Gastrocnemius medialis (tissue), 4 donors: ENCODE measurements around the gene ZBTB1. TPM values are rescaled to one million over a fixed set of nuclear protein-coding genes. Genes with fewer than 3 reads are reported as not detected.

Source experiments
- ATAC-seq, 2 donors: fragments of 150-250 bp; one replicate each; pipeline ENCODE4 v1.9.1; 2016
- DNase-seq, 2 donors: peaks; one replicate each; pipeline ENCODE4 v3.0.0-alpha.2; 2019
- H3K27ac ChIP-seq, 4 donors: fragments of 200-600 bp; sonication (generic); 1 replicate in 1 of 4; 2 replicates in 3 of 4; pipeline ENCODE4 v1.5.1; 2016 to 2018; ENCODE audit warnings: mild to moderate bottlenecking in 2 of 4, moderate library complexity in 1 of 4
- H3K27me3 ChIP-seq, 3 donors: fragments of 200-600 bp; sonication (generic) in 2 of 3; 1 replicate in 1 of 3; 2 replicates in 2 of 3; pipeline versions ENCODE4 v1.5.1 to v1.6.0; 2016 to 2019; ENCODE audit warnings: mild to moderate bottlenecking in 1 of 3, moderate library complexity in 1 of 3
- H3K36me3 ChIP-seq, 2 donors: fragments of 200-600 bp; sonication (generic) in 1 of 2; one replicate each; pipeline ENCODE4 v1.5.1; 2017 to 2018
- H3K4me1 ChIP-seq, 2 donors: fragments of 200-600 bp; sonication (generic) in 1 of 2; one replicate each; pipeline ENCODE4 v1.5.1; 2016 to 2017; ENCODE audit warnings: mild to moderate bottlenecking in 2 of 2
- H3K4me3 ChIP-seq, 4 donors: fragments of 200-600 bp; sonication (generic) in 3 of 4; 1 replicate in 1 of 4; 2 replicates in 3 of 4; pipeline ENCODE4 v1.5.1; 2016 to 2019; ENCODE audit warnings: mild to moderate bottlenecking in 2 of 4
- H3K9me3 ChIP-seq, 3 donors: fragments of 200-600 bp; sonication (generic) in 2 of 3; 1 replicate in 1 of 3; 2 replicates in 2 of 3; pipeline ENCODE4 v1.5.1; 2016 to 2019
- CTCF ChIP-seq, 5 experiments: fragments of 450-650 bp in 3 of 5; fragments of 200-600 bp in 2 of 5; sonication (generic) in 2 of 5; IDR thresholded peaks in 4 of 5; conservative IDR thresholded peaks in 1 of 5; 1 replicate in 4 of 5; 2 replicates in 1 of 5; pipeline ENCODE4 v1.5.1; 2016 to 2019; ENCODE audit warnings: antibody characterized with exemption in 5 of 5, mild to moderate bottlenecking in 3 of 5, moderate library complexity in 3 of 5
- POLR2A ChIP-seq, 2 donors: fragments of 450-650 bp; IDR thresholded peaks; one replicate each; pipeline ENCODE4 v1.6.1; 2017; ENCODE audit warnings: antibody characterized with exemption in 2 of 2, mild to moderate bottlenecking in 2 of 2, moderate library complexity in 2 of 2
- in situ Hi-C, 4 donors: fragments of 200-750 bp; cut with MboI; loops; one replicate each; pipeline versions ENCODE4 v1.15.0 to v1.8.0; 2017; ENCODE audit warnings: low sequenced_read_pairs in 4 of 4
- intact Hi-C: fragments of 100-400 bp; cut with DNase I; formaldehyde crosslinking; loops from one replicate; pipeline ENCODE4 v1.15.1; 2023; ENCODE audit warnings: low total_unique reads
- total RNA-seq, 4 donors: library from RNA; depleted of rRNA; stranded (reverse); fragments of >200 nt; gene quantifications; one replicate each; pipeline versions ENCODE4 v1.1.0 to v1.2.3, GENCODE V29; 2016

Gene ZBTB1
- total RNA-seq, 4 donors from 2014 or later = 36.9 to 49.2 (median 38.0) TPM

DNA sequence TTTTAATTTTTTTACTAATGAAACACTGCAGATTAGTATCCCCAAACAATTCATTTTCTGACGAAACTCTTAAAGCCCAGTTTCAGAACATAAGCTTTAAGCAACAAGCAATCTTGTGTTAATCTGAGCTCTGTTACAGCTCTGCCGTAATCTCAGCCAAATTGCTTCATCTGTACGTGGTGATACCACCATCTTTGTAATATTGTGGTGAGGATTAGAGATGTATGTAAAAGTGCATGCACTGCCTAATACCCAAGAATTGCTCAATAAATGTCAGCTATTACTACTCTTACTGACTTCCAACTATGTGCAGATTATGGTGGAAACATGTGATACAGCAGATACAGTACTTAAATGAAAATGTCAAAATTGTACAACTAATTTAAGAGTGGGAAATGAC is 37.5 kb upstream of the ZBTB1 start:
- Histone ChIP-seq H3K27ac (no peak overlapping the region), H3K9me3 (no peaks in the 10 kb centered on the region), H3K4me1 (peaks cover 6 to 13% of the 10 kb centered on the region in 2 donors), H3K36me3 (no peaks in the 10 kb centered on the region), H3K27me3 (no peaks in the 10 kb centered on the region), H3K4me3 (no peak overlapping the region)
- in situ Hi-C loops (no loop called here), intact Hi-C loops (no loop called here)
- TF ChIP-seq POLR2A (IDR thresholded peaks at IDR 0.05) (no peak), CTCF (IDR thresholded peaks at IDR 0.05 in 4 of 5, conservative IDR thresholded peaks at IDR 0.05 in 1 of 5) (no peak)
- DNase-seq (no peak), ATAC-seq (no peak)

GRCh38 chr14:64467566-64467965 is 37.0 kb upstream of the ZBTB1 start:
- in situ Hi-C loops = no loop called here
- ATAC-seq = no peak

GRCh38 chr14:64468451-64468850 is 36.1 kb upstream of the ZBTB1 start:
- H3K4me1 ChIP-seq = peaks cover 6 to 13% of the 10 kb centered on the region in 2 donors
- H3K4me3 ChIP-seq = no peak overlapping the region
- intact Hi-C loops (no loop called here), in situ Hi-C loops (no loop called here)
- H3K27me3 ChIP-seq = no peaks in the 10 kb centered on the region
- TF ChIP-seq CTCF (IDR thresholded peaks at IDR 0.05 in 4 of 5, conservative IDR thresholded peaks at IDR 0.05 in 1 of 5) (no peak), POLR2A (IDR thresholded peaks at IDR 0.05) (no peak)
- no peaks in the 10 kb centered on the region for H3K9me3 ChIP-seq
- DNase-seq (no peak), ATAC-seq (no peak)
- H3K36me3 ChIP-seq = no peaks in the 10 kb centered on the region
- H3K27ac ChIP-seq = no peak overlapping the region

More at GRCh38 chr14:64467566-64467965, 37.0 kb upstream of the ZBTB1 start:
- intact Hi-C loops = no loop called here
- DNase-seq = no peak
- no peaks in the 10 kb centered on the region for H3K27me3 ChIP-seq
- no peak overlapping the region for H3K27ac ChIP-seq
- peaks cover 6 to 13% of the 10 kb centered on the region in 2 donors for H3K4me1 ChIP-seq
- H3K9me3 ChIP-seq = no peaks in the 10 kb centered on the region
- no peaks in the 10 kb centered on the region for H3K36me3 ChIP-seq
- no peak overlapping the region for H3K4me3 ChIP-seq
- TF ChIP-seq CTCF (IDR thresholded peaks at IDR 0.05 in 4 of 5, conservative IDR thresholded peaks at IDR 0.05 in 1 of 5) (no peak), POLR2A (IDR thresholded peaks at IDR 0.05) (no peak)

DNA sequence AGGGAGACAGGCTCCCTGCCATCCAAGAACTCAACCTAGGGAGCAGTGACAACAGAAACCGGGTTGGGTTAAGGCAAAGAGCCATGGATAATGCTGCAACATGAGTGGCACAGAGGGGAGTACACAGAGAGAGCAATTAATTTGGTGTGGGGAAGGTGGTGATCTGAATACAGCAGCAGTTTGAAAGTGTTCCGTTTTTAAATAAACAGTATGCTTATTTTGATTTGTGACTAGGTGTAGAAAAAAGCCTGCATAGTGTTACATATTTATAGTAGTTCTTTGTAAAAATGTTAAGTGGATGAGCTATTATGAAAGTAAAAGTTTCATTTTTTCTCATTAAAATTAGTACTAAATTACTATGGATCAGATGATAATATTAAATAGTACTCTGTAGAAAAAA is 30.5 kb upstream of the ZBTB1 start:
- intact Hi-C loops = loop anchor here (10.0 kb wide), 1 partner anchor 129 kb away; no protein-coding TSS in a partner anchor
- TF ChIP-seq CTCF (IDR thresholded peaks at IDR 0.05 in 4 of 5, conservative IDR thresholded peaks at IDR 0.05 in 1 of 5) (no peak), POLR2A (IDR thresholded peaks at IDR 0.05) (no peak)
- in situ Hi-C loops = loop anchor here in 1 of 4 donors (10.0 kb wide), 1 partner anchor 129 kb away; no protein-coding TSS in a partner anchor

GRCh38 chr14:64474698-64475097 is 29.9 kb upstream of the ZBTB1 start:
- no peaks in the 10 kb centered on the region for H3K27me3 ChIP-seq
- no peaks in the 10 kb centered on the region for H3K36me3 ChIP-seq
- ATAC-seq = no peak
- H3K4me1 ChIP-seq = peaks cover 3 to 4% of the 10 kb centered on the region in 2 donors
- H3K9me3 ChIP-seq = no peaks in the 10 kb centered on the region
- DNase-seq = no peak
- in situ Hi-C loops (loop anchor here in 1 of 4 donors (10.0 kb wide), 1 partner anchor 130 kb away; no protein-coding TSS in a partner anchor), intact Hi-C loops (loop anchor here (5.0 to 10.0 kb wide), 2 partner anchors 42 to 130 kb away; no protein-coding TSS in a partner anchor)
- no peak for TF ChIP-seq POLR2A (IDR thresholded peaks at IDR 0.05)
- H3K27ac ChIP-seq = no peak overlapping the region
- no peak overlapping the region for H3K4me3 ChIP-seq

More for the DNA sequence above, 30.5 kb upstream of the ZBTB1 start:
- Histone ChIP-seq H3K9me3 (no peaks in the 10 kb centered on the region), H3K36me3 (no peaks in the 10 kb centered on the region), H3K27me3 (no peaks in the 10 kb centered on the region), H3K27ac (no peak overlapping the region), H3K4me1 (peaks cover 3 to 4% of the 10 kb centered on the region in 2 donors), H3K4me3 (no peak overlapping the region)
- ATAC-seq (no peak), DNase-seq (no peak)
